Mucosa of gallbladder (tissue), 1 donor: Measurements from ENCODE around the gene CISD1. TPM values are rescaled to one million over a fixed set of nuclear protein-coding genes. Genes with fewer than 3 reads are reported as not detected.
"Not testable (repeated sequence)": the region's sequence is repeated elsewhere in the genome, so short reads cannot be mapped to it uniquely, and the experiment has no call there.

Experiments used
- DNase-seq: peaks from one replicate; pipeline ENCODE4 v3.0.0-alpha.2; 2020; ENCODE audit warnings: low spot score
- total RNA-seq: library from RNA; stranded (reverse); gene quantifications from one replicate; pipeline ENCODE4 v1.2.1, GENCODE V29; 2021
- donor health status: DM: no; HTN: no; CAD: no.

The CISD1 gene
- total RNA-seq: 34.2 TPM

- peak; percentile 98 for DNase-seq
Observed at GRCh38 chr10:58268946-58269781, at the start of gene CISD1. TSS of gene CISD1 (plus strand) at chr10:58269162. CDS start at chr10:58269274, 112 bp downstream.

- no peak for DNase-seq
Observed at GRCh38 chr10:58219875-58220274, 49.1 kb upstream of the CISD1 start.

DNA sequence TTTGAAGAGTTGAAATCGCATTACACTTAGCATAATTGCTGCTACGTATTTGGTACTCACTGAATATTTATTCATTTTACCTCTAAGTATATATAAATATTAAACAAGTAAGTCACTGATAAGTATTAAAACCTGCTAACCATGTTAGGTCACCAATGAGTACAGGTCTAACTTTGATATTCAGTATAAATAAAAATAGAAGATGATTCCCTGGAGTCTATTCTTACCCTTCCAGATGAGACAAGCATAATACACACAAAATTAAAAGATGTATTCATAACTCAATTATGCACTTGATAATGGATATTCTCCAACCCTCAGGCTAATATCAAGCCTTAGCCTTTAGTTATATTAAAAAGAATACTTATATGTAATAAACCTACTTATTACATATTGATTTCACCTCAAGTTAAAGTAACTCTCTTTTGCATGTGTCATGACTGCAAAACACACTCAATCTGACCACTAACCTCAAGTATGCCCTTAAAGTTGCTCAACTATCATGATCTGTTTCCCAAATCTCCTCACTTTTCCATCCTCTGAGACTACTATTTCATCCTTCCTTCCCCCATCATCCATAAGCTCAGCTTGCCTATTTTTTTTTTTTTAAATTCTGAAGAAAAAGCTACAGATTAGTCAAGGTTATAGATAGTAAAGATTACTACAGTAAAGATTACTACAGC, 48.1 kb upstream of the CISD1 start:
- no peak for DNase-seq

DNA sequence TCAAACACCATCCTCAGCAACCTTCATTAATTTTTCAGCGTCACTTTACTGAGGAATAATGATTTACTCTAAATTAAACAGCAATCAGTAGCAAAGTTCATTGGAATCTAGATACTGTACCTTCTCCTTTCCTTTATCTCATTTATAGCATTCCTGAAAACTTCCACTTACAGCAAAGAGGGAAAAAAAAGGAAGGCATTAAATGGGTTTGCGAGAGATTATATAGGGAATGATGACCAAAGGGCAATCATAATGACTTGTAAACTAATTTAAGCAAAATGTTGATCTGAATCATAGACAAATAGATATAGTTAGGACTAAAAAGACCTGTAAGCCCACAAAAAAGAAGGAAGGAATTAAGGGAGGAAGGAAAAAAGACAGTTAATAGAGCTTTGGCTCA, 43.3 kb upstream of the CISD1 start:
- DNase-seq: no peak

GRCh38 chr10:58229856-58230255, 39.1 kb upstream of the CISD1 start:
- not testable (repeated sequence) for DNase-seq

GRCh38 chr10:58237014-58237834, 31.7 kb upstream of the CISD1 start:
- DNase-seq: no peak

DNA sequence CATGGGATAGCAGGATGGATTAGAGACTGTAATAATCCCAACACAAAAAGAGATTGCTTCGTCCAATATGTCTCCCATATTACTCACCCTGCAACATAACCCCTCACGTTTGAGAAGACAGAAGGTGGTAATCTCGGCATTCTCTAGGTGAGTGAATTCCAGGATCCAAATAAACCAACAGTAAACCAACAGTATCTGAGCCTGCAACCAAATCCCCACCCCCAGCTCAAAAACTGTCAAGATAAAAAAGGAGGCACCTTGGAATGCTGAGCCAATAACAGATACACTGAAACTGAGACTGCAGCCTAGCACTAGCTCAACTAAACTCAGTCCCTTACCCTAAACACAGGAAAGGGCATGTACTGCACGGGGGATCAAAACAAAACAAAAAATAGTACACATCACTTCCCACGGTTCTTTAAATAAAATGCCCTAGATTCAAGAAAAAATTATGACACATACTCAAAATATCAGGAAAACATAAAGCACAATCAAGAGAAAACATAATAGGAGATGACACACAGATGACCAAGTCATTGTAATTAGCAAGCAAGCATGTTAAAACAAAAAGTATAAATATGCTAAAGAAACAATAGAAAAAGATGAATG, 29.3 kb upstream of the CISD1 start:
- DNase-seq: no peak

GRCh38 chr10:58240531-58240930, 28.4 kb upstream of the CISD1 start:
- no peak for DNase-seq

- DNase-seq: no peak
Observed at GRCh38 chr10:58241346-58241745, 27.6 kb upstream of the CISD1 start.

- DNase-seq: no peak
Observed at GRCh38 chr10:58243269-58243668, 25.7 kb upstream of the CISD1 start.

DNA sequence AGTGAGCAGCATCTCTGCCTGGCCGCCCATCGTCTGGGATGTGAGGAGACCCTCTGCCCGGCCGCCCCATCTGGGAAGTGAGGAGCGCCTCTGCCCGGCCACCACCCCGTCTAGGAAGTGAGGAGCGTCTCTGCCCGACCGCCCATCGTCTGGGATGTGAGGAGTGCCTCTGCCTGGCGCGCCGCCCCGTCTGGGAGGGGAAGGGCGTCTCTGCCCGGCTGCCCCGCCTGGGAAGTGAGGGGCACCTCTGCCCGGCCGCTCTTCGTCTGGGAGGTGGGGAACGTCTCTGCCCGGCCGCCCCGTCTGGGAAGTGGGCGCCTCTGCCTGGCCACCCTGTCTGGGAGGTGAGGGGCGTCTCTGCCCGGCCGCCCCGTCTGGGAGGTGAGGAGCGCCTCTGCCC, 25.2 kb upstream of the CISD1 start:
- DNase-seq: not testable (repeated sequence)

DNA sequence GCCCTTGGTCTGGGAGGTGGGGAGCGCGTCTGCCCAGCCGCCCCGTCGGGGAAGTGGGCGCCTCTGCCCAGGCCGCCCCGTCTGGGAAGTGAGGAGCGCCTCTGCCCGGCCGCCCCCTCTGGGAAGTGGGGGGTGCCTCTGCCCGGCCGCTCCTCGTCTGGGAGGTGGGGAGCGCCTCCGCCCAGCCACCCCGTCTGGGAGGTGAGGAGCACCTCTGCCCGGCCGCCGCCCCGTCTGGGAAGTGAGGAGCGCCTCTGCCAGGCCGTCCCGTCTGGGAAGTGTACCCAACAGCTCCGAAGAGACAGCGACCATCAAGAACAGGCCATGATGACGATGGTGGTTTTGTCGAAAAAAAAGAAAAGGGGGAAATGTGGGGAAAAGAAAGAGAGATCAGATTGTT, 24.7 kb upstream of the CISD1 start:
- not testable (repeated sequence) for DNase-seq

GRCh38 chr10:58244666-58245065, 24.3 kb upstream of the CISD1 start:
- DNase-seq: not testable (repeated sequence)

DNA sequence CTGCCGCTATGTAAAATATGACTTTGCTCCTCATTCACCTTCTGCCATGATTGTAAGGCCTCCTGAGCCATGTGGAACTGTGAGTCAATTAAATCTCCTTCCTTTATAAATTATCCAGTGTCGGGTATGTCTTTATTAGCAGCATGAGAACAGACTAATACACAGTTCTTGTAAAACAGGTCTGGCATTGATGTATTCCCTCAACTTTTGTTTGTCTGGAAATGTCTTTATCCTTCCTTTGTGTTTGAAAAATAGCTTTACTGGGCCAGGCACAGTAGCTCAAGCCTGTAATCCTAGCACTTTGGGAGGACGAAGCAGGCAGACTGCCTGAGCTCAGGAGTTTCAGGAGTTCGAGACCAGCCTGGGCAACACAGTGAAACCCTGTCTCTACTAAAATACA, 15.8 kb upstream of the CISD1 start:
- no peak for DNase-seq

GRCh38 chr10:58254644-58255043, 14.3 kb upstream of the CISD1 start:
- no peak for DNase-seq

GRCh38 chr10:58256013-58256780, 12.8 kb upstream of the CISD1 start:
- DNase-seq: not testable (repeated sequence)

- no peak for DNase-seq
Observed at GRCh38 chr10:58258977-58259692, 9.8 kb upstream of the CISD1 start.

DNA sequence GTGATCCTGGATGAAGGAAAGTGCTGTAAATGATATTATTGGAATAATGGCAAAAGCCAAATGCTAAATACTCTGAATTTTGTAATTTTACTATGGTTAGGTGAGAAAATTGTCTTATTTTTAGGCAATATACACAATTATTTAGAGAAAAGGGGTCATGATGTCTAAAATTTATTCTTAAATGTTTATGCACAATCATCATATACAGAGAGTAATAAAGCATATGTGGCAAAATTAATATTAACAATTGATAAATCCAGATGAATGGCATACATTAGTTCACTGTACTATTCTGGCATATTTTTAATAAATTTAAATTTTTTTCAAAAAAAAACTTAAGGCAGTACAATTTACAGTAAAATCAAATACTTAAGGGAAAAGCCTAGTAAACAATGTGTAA, 8.6 kb upstream of the CISD1 start:
- no peak for DNase-seq

DNA sequence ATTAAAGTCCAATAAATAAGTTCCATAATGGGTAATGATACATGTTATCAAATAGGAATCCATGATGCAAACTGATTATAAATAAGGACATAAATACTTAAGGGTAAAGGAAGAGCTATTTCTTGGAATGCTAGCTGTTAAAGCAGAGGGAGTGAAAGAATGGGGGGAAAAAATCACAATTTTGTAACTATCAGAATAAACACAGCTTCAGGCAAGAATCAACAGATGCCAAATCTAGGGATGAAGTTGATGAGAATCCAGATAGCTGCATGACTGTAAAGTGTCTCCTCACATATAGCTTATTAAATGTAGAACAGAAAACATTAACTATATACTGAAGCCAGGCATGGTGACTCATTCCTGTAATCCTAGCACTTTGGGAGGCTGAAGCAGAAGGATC, 6.2 kb upstream of the CISD1 start:
- no peak for DNase-seq

- DNase-seq: no peak
Observed at GRCh38 chr10:58264780-58265179, 4.2 kb upstream of the CISD1 start.
